GM21515 (cell line): ENCODE results near the gene CD1B.
"Not testable (repeated sequence)": the region's sequence is repeated elsewhere in the genome, so short reads cannot be mapped to it uniquely, and the experiment has no call there.

Experiments
- ATAC-seq: cut with Tn5 transposase; IDR thresholded peaks from one replicate; pipeline ENCODE4 v1.9.1; 2021; ENCODE audit not compliant: unreplicated experiment

Gene CD1B

DNA sequence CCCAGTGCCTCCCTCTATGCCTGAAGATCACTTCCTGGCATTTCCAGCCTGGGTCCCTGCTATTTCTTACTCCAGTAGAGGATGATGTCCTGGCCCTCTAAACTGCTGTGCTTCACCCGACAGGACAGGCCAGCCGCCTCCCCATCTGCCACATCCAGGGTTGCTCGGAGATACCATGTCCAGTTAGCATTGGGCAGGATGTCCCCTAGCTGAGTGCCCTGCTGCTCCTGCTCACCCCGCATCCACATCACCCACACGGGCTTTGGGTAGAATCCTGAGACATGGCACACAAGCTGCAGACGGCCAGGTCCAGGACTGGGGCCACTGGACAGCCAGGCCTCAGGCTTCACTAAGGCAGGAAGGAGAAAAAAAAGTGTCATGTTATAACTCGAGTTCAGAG, 2.0 kb downstream of the CD1B start:
- ATAC-seq = no peak

DNA sequence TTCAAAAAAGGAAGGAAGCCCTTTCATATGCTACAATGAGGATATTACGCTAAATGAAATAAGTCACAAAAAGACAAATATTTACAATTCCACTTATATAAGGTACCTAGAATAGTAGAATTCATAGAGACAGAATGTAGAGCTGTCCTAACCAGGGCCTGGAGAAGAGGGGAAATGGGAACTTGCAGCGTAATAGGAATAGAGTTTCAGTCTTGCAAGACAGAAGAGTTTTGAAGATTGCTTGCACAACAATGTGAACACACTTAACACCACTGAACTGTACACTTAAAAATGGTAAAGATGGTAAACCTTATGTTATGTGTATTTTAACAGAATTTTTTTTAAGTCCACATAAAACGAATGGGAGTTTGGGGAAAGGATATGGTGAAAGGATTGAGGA, 2.9 kb downstream of the CD1B start:
- no peak for ATAC-seq

DNA sequence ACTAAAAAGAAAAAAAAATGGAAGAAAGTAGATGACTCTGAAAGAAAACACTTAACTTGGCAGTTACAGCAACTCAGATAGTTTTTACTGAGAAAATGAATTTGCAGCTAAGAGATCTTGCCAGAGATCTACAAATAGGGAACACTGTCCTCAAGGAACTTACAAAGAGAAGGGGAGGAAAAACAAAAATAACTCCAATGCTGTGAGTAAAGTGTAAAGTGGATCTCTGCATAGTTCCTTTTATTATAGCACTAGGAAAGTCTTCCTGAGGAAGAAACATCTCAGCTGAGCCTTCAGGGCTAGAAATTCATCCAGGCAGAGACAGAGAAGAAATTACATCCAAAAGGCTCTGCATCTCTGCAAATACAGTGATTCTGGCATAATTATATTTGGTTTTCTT, 3.9 kb downstream of the CD1B start:
- ATAC-seq = no peak

DNA sequence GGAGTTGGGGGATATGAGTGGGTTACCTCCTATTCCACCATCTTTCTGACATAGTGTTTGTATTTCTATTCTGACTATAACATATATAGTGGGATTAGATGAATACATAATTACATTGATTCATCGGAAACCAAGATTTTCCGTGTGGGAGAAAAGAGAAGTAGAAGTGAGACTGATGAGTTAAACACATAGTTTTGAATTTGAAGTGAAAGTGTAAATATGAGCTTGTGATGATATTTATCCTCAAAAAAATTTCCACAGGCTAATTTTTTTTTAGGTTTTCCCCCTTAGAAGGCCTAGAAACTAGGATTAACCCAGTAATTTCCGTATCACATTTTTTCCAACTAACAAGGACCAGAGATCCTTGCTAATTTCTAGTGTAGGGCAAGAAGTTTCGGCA, 6.9 kb downstream of the CD1B start:
- ATAC-seq = no peak

DNA sequence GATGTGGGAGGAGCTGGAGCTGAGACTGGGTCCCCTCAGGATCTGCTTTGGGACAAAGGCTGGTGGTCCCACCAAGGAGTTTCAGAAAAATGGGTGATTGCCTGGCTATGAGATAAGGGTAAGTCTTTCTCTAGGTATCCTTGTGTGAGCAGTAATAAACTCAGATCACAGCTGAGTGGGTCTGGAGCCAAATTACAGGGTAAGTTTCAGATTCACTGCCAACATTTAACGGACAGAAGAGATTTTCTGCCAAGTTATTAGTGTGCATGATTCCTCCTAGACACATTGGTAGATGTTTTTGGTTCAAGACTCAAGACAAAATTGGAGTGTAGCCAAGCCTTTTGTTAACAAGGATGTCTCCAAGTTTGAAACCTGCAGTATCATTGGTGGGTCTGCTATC, 7.5 kb downstream of the CD1B start:
- ATAC-seq = no peak

DNA sequence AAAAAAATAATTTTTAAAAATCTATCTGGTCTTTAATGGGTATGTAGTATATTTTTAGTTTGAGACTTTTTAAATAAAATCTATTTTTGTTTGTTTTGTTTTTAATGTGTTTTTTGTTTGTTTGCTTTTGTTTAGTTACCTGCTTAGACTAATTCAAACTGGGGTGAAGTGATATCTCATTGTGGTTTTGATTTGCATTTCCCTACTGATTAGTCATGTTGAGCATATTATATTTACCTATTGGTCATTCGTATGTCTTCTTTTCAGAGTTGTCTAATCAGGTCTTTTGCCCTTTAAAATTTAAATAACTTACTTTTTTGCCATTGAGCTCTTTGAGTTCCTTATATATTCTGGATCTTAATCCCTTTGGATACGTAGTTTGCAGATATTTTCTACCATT, 20.3 kb downstream of the CD1B start:
- ATAC-seq = no peak

DNA sequence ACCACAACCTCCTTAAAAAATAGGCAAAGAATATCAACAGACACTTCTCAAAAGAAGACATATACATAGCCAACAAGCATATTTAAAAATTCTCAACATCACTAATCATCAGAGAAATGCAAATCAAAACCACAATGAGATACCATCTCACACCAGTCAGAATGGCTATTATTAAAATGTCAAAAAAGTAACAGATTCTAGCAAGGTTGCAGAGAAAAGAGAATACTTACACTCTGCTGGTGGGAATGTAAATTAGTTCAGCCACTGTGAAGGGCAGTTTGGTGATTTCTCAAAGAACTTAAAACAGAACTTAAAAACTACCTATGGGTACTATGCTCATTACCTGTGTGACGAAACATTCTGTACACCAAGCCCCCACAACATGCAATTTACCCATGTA, 20.7 kb downstream of the CD1B start:
- no peak for ATAC-seq

DNA sequence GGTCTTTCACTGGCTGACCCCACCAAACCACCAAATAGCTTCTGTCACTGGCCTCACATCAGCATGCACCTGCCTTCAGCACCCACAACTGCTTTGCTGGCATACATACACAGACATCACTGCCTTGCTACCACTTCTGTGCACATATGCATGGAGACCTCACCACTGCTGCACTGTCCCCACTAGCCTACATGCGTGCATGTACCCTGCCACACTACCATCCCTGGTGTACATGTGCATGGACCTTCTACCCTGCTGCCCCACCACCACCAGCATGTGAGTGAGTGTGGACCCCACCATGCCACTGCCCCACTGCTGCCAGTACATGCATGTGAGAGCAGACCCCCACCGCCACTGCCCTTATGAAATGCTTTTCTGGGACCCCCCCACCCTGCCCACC, 35.5 kb downstream of the CD1B start:
- no peak for ATAC-seq

DNA sequence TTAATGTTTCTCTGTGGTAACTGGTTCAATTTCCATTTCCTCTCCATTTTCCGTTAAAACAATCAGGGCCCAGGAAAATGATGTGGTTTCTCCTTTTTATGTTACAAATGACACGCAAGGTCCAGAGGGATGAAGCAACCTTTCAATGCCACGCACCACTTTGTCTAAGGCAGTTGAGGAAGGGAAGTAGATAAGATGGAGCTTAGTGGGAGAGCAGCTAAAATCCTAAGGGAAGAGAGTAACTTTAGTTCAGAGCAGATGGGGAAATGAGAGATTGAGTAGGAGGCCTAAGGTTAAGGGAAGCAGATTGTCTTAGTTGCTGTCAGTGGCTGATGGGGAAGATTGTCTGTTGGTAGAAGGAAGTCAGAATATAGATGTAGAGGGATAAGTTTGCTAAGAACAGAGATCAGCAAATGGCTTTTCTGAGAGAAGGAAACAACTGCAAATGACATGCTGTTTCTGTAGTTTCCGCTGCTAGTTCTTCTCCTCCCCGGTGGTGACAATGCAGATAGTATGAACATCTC, 40.9 kb downstream of the CD1B start:
- ATAC-seq = no peak

DNA sequence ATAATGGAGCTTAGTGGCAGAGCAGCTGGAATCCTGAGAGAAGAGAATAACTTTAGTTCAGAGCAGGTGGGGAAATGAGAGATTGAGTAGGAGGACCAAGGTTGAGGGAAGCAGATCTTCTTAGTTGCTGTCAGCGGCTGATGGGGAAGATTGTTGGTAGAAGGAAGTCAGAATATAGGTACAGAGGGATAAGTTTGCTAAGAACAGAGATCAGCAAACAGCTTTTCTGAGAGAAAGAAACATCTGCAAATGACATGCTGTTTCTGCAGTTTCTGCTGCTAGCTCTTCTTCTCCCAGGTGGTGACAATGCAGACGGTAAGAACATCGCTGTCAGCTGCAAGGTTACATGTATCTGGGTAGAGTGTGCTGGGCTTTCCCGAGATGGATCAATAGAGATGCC, 41.5 kb downstream of the CD1B start, which contains the start of gene CD1C:
TSS of gene CD1C (plus strand) at position 113 of the 400 bp plus-strand sequence. CDS start at position 255, 142 bp downstream.
- ATAC-seq = no peak

DNA sequence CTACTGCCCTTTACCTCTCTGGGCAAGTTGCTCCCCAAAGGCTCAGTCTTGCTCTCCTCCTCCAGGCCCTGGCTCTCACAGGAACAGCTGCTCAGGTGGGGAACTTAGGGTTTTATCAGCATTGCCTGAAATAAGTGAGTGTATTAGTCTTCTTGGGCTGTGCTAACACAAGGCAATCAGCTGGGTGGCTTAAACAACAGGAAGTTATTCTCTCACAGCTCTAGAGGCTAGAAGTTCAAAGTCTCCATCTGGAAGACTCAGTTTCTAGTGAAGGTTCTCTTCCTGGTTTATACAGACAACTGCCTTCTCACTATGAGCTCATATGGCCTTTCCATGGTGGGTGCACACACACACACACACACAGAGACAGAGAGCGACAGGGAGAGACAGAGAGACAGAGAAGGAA, 44.4 kb downstream of the CD1B start:
- ATAC-seq = no peak

DNA sequence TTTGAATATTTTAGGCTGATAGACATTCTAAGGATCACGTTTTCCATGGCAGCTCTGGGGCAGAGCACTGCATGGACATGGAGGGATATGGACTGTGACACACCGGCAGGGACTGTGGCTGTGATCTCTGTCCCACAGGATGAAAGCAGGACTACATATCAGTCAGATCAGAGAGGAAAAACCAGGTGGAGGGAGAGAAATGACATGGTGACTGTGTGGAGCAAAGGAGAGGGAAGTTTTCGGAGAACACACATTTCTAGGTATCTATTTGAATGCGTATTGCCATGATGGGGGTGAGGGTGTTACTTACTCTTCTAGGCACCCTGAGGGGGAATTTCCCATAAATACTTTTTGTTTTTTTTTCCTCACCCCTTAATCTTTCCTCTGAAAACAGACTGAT, 44.8 kb downstream of the CD1B start:
- ATAC-seq = no peak

DNA sequence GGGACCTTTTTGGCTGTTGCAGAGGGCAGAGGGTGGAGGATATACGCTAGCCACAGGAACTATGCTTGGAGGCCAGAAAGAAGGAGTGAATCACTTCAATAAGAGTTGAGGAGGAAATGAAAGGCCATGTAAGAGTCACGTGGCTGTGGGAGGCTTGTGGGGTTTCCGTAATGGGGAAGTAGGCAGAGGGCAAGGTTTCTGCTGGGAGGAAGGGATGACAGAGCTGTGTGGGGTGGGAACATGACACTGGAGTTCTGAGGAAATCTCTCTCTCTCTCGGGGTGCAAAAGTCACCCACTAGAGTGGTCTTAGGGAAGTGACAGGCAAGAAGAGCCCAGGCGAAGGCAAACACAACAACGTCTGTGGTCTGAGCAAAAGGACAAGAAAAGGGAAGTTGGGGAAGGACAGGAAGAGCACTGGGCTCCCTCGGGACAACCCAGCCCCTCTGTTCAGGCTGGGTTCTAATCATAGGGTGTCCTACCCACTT, 45.5 kb downstream of the CD1B start:
- ATAC-seq = peak; percentile 74

DNA sequence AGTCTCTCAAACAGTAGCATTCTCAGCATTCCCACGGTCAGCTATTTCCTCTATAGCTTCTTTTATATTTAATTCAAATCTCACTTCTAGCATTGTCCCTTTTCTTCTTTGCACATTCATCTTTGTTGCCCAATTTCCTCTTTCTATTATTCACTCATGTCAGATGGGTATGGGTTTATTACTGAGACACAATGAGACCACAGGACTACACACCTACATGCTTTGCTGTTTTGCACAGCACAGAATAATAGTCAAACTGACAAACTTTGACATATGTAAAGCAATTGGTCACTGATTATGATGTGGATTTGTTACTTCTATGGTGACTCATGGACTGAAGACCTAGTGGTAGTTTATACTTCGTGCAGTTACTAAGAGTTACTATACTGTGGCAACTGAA, 47.4 kb downstream of the CD1B start:
- peak; percentile 41 for ATAC-seq

DNA sequence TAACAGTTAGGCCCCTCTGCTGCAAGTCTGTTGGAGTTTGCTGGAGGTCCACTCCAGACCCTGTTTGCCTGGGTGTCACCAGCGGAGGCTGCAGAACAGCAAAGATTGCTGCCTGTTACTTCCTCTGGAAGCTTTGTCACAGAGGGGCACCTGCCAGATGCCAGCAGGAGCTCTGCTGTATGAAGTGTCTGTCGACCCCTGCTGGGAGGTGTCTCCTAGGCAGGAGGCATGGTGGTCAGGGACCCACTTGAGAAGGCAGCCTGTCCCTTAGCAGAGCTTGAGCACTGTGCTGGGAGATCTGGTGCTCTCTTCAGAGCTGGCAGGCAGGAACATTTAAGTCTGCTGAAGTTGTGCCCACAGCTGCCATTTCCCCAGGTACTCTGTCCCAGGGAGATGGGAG, 48.9 kb downstream of the CD1B start:
- ATAC-seq = not testable (repeated sequence)
